OCI-M2 (cell line): Measurements from ENCODE around the gene COA1.
"Not testable (repeated sequence)": the region's sequence is repeated elsewhere in the genome, so short reads cannot be mapped to it uniquely, and the experiment has no call there.

Source experiments
- DNase-seq: peaks from one replicate; lab custom pipeline; 2025; ENCODE audit not compliant: unreplicated experiment; lab: John Stamatoyannopoulos, UW

COA1 gene

DNA sequence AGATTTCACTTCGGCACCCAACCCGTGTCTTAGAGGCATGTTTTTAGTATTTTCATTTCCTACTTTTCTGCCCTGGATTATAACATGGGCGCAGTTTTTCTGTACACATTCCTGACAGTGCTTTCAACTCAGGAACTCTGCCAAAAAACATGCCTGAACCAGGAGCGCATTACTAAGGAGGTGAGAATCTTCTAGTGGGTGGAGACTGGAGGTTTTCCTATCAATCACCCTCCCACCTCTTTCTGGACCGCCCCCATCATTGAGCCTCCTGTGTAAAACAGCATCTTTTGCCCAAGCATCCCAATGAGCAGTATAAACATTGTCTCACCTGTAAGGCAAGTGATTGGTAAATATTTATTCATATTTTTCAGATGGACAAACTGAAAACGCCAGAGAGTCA, 93.2 kb downstream of the COA1 start:
- no peak for DNase-seq

DNA sequence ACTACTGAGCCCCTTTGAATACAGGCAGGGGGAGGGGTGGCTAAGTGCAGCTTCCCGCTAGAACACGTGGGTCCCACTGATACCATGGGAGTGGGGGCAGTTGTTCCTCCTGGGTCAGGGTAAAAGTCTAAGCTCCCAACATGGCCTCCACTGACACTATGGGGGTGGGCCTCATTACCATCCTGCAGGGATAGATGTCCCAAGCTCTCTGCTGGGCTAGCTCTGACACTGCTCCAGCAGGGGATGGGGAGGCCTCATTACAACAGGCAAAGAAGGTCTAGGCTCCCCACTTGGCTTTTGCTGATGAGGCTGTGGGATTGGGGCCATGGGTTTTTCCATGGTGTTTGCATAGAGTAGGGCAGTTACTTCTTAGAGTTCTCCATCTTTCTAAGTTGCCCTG, 94.9 kb downstream of the COA1 start:
- DNase-seq: no peak

DNA sequence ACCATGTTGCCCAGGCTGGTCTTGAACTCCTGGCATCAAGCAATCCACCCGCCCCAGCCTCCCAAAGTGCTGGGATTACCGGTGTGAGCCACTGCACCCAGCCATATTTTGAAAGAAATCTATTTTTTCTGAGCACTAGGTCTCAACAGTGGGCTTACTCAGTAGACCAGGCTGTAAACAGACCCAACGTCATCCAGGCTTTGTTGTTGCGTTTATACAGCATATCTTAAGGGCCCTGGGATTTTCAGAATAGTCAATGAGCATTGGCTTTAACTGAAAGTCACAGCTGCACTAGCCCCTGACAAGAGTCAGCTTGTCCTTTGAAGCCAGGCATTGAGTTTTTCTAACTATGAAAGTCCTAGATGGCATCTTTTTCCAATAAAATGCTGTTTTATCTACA, 96.6 kb downstream of the COA1 start:
- DNase-seq: no peak

GRCh38 chr7:43631559-43631958, 97.8 kb downstream of the COA1 start:
- no peak for DNase-seq

- no peak for DNase-seq
These were observed 98.8 kb downstream of the COA1 start for GRCh38 chr7:43630482-43630881.

DNA sequence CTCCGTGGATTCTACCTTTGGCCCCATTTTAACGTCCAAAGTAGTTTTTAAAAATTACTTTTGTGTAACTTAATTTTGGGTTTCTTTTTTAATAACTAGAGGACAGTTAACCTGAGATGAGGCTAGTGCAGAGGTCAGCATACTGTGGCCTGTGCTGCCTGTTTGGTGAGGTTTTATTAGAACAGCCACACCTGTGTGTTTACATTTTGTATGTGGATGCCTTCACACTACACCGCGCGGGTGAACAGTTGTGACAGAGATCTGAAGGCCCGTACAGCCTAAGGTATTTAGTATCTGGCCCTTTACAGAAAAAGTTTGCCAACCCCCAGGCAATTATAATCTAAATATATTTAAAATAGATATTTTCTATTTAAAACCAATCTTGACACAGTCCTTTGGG, 99.5 kb downstream of the COA1 start:
- no peak for DNase-seq

- no peak for DNase-seq
These were observed 100.9 kb downstream of the COA1 start for GRCh38 chr7:43628431-43628830.

DNA sequence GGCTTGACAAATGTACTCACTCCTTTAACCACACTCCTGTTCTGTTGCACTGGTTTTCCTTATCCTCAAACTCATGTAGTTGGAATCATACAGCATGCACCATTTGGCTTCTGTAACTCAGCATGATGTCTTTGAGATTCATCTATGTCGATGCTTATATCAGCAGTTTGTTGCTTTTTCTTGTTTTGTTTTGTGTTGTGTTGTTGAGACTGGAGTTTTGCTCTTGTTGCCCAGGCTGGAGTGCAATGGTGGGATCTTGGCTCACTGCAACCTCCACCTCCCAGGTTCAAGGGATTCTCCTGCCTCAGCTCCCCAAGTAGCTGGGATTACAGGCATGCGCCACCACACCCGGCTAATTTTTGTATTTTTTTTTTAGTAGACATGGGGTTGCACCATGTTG, 101.5 kb downstream of the COA1 start:
- not testable (repeated sequence) for DNase-seq

- DNase-seq: no peak
These were observed 102.6 kb downstream of the COA1 start for GRCh38 chr7:43626695-43627094.

- no peak for DNase-seq
These were observed 103.3 kb downstream of the COA1 start for GRCh38 chr7:43625980-43626379.

DNA sequence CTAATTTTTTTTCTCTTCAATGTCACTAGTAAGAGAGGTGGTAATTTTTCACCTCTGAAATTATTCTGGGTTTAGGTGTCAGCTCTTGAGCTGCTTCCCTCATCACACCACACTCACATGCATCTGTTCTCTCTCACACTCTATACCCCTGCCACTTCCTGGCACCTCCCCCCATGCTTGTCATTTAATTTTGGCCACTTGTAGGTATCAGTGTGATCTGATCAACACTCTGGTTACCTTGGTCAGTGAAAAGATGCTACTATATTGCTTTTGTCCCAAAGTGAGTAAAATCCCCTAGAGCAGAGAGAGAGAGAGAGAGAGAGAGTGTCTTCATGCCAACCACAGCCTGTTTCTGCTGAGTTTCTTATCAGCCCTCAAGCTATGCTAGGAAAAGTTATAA, 103.9 kb downstream of the COA1 start:
- DNase-seq: no peak

GRCh38 chr7:43624156-43624555, 105.2 kb downstream of the COA1 start:
- no peak for DNase-seq

DNA sequence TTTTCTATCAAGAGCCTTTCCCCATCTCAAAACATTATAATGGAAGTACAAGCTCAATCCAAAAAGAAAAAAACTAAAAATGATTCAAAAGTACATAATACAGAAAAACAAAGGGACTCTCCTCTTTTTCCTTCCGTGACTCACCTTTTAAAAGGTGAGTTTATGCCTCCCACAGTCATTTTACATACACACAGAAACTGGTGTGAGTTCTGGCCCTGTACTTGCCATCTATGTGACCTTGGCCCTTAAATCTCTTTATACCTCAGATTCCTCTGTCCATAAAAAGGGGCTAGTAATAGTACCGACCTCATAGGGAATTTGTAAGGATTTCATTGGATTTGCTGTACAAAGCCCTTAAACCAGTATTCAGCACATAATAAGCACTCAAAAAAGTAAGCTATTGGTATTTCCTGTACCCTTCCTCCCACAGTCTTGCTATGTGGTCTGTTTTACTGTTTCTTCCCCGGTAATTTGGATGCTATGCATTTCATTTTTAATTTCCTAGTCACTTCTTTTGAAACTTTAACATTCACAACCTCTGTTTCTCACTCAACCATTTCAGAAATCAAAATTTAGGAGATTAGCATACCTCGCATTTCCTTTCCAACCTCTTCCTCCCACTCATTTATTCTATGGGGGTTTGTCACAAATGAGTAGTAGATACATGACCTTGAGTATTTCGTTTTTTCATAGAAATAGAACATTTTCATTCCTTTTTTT, 107.4 kb downstream of the COA1 start:
- no peak for DNase-seq

DNA sequence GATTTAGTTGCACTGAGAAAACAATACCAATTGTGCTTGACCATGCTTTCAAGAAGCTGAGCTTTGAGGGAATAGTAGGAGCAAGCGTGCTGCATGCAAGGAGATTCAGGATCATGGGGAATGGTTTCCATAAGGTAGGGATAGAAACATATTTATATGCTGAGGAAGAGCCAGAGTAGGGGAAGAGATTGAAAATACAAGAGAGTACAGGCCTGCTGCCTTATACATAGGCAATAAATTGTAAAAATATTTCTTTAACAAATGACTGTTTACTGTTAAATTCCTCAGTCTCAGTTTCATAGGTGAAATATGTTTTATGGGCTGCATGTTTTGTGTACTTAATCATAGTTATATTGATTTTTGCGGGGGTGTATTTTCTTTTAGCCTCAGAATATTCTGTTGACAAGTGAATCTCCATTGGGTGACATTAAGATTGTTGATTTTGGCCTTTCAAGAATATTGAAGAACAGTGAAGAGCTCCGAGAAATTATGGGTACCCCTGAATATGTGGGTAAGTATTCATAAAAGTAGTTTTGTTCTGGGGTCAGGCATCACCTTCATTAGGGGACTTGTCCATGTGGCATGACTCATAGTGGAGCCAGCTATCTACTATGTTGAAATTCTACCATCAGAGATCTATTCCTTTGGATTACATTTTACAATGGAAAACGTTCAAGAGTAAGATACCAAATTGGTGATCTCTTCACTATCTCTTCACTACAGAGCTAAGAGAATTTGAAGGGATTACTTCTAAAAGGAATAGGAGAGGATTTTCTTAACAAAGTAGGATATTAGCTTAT, 109.9 kb downstream of the COA1 start:
- DNase-seq: no peak

- no peak for DNase-seq
These were observed 111.2 kb downstream of the COA1 start for GRCh38 chr7:43618073-43618472.

GRCh38 chr7:43616977-43617376, 112.3 kb downstream of the COA1 start:
- DNase-seq: no peak

DNA sequence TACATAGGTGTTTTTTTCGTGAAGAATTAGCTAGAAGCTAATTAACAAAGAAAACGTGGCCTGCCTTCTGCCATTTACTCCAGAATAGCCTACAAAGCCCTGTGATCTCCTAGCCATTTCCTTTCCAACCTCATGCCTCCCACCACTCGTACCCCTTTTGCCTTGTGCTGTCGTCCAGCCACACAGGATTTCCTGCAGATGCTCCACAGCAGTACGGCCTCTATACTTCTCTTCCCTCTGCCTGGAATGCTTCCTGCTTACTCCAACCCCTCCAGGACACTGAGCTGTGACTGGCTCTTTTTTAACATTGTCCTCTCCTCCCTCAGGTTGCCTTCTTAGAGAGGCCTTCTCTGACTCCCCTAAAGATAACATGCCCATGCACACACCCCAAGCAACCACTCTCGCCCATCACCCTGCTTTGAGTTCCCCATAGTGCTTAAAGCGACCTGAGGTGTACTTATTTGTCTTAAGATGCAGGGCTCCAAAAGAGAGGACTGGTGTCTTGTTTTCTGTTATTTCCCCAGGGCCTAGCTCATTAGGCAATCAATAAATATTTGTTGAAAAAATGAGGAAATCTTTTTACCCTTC, 113.7 kb downstream of the COA1 start:
- DNase-seq: no peak

DNA sequence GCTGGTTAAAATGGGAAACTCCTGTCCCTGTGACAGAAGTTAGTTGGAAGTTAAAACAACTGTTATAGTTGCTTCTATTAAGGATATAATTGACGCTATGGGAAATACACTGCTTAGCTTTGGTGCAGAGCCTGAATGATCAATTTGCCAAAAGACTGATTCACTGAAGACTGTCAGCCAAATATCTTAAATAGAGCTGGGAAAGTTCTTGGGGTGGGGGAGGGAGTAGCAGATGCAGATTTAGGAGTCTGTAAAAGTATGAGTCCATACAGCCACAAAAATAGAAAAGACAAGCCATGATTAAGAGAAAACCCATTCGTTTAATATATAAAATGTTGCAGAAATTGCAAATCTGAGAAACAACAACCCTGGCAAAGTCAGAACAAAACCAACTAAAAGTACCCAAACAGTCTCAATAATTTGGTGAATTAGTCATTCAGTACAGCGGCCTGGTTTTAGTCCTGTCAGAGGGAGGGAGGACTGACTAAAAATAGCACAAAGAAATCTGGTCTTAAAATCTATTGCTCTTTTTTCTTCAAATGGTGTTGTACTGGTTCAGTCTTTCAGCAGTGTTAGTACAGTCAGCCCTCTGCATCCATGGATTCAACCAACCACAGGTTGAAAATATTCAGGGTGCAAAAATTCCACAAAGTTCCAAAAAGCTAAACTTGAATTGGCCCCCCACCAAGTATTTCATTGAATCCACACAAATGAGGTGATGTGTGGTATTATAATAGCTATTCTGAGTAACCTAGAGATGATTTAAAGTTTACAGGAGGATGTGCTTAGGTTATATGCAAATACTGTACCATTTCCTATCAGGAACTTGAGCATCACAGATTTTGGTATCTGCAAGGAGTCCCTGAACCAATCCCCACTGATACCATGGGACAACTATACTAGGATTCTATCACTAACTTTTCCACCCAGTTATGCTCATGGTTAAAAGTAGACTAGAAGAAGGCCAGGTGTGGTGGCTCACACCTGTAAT, 116.4 kb downstream of the COA1 start:
- DNase-seq: no peak

GRCh38 chr7:43612128-43612527, 117.2 kb downstream of the COA1 start:
- DNase-seq: no peak

DNA sequence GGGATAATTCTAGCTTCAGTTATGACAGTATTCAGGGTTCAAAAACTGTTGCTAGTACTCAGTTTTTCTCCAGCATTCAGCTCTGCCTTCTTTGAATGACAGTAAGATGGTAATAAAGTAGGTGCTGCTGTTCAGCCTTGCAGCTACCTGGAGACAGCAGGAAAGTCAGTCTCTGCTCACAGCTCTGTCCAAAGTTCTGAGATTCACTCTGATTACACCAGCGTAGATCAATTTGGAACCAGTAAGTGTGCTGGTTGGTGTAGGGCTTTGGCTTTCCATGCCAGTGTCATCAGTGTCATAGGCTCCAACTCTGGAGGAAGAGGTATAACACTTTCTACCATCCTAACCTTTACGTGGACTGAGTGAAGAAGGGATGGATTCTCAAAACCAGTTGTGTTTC, 120.2 kb downstream of the COA1 start:
- DNase-seq: no peak

GRCh38 chr7:43604251-43604650, 125.1 kb downstream of the COA1 start:
- no peak for DNase-seq
